Endothelial cell of umbilical vein (primary cell): ENCODE measurements around the gene LIME1. TPM values are rescaled to one million over a fixed set of nuclear protein-coding genes. Genes with fewer than 3 reads are reported as not detected.

Experiments used
- BruUV-seq: library from RNA; stranded (reverse); fragments of 400-500 nt; replicated peaks from 2 replicates; lab custom pipeline; 2021; lab: Mats Ljungman, UMichigan
- CTCF ChIA-PET: fragments of 300-600, 350-600 bp; sonication (Branson Sonifier 250); formaldehyde crosslinking; loops from one replicate; lab custom pipeline; 2021; ENCODE audit warnings: antibody characterized with exemption, inconsistent platforms; lab: Charles Lee
- POLR2A ChIA-PET: fragments of 300-600, 350-600 bp; sonication (Branson Sonifier 250); formaldehyde crosslinking; loops from one replicate; lab custom pipeline; 2021; ENCODE audit warnings: antibody characterized with exemption, inconsistent platforms; lab: Charles Lee
- DNase-seq: peaks from one replicate; pipeline ENCODE4 v3.0.0-alpha.2; 2011; ENCODE audit warnings: low read depth, low spot score
- FAIRE-seq: peaks from 2 replicates; lab custom pipeline; 2011; peaks lifted over from hg19 to GRCh38; lab: Jason Lieb, UNC
- H2AFZ ChIP-seq: 2 replicates; pipeline ENCODE4 v1.6.0; 2012; ENCODE audit warnings: low read depth, low read length, control low read depth, inconsistent platforms
- H3K27ac ChIP-seq: 2 replicates; pipeline ENCODE4 v1.5.1; 2011; ENCODE audit warnings: low read depth, mild to moderate bottlenecking, control low read depth, low read length, moderate library complexity; ENCODE audit not compliant: insufficient read depth
- H3K27me3 ChIP-seq, 2 experiments: 2 replicates each; pipeline versions ENCODE4 v1.6.0 to v1.6.1; 2011; ENCODE audit warnings: low read length in 2 of 2, mixed read lengths in 1 of 2; ENCODE audit not compliant: control insufficient read depth in 2 of 2, insufficient read depth in 2 of 2
- H3K36me3 ChIP-seq, 2 experiments: 2 replicates in 1 of 2; 3 replicates in 1 of 2; pipeline ENCODE4 v1.5.1; 2011; ENCODE audit warnings: low read length in 2 of 2, mild to moderate bottlenecking in 1 of 2, moderate library complexity in 1 of 2; ENCODE audit not compliant: control insufficient read depth in 2 of 2, insufficient read depth in 2 of 2; ENCODE audit errors: extremely low read depth in 1 of 2
- H3K4me1 ChIP-seq: 3 replicates; pipeline ENCODE4 v1.5.1; 2011; ENCODE audit warnings: mild to moderate bottlenecking, low read length; ENCODE audit not compliant: control insufficient read depth, insufficient read depth; ENCODE audit errors: extremely low read depth
- H3K4me2 ChIP-seq: 2 replicates; pipeline ENCODE4 v1.6.1; 2011; ENCODE audit warnings: low read length, control low read depth, mixed read lengths; ENCODE audit not compliant: insufficient read depth
- H3K4me3 ChIP-seq, 3 experiments: fragments of 200-600 bp in 1 of 3; sonication (generic), shearing (Covaris generic) in 1 of 3; replicated peaks in 1 of 3; 2 replicates each; pipeline ENCODE4 v1.5.1; 2011 to 2016; ENCODE audit warnings: control low read depth in 3 of 3, low read length in 3 of 3, mild to moderate bottlenecking in 2 of 3, inconsistent platforms in 1 of 3, low read depth in 1 of 3, moderate library complexity in 1 of 3; ENCODE audit not compliant: insufficient read depth in 1 of 3
- H3K79me2 ChIP-seq: 2 replicates; pipeline ENCODE4 v1.6.0; 2012; ENCODE audit warnings: low read length, inconsistent platforms; ENCODE audit not compliant: control insufficient read depth, insufficient read depth
- H3K9ac ChIP-seq: replicated peaks from 2 replicates; pipeline ENCODE3; 2011; ENCODE audit warnings: low read length, control low read depth; ENCODE audit not compliant: insufficient read depth; ENCODE audit errors: extremely low read depth
- H3K9me1 ChIP-seq: replicated peaks from 3 replicates; pipeline ENCODE4 v1.6.0; 2011; ENCODE audit warnings: mild to moderate bottlenecking, low read length; ENCODE audit not compliant: control insufficient read depth, insufficient read depth; ENCODE audit errors: extremely low read depth
- H3K9me3 ChIP-seq: replicated peaks from 2 replicates; pipeline ENCODE4 v1.5.1; 2012; ENCODE audit warnings: low read length, inconsistent platforms; ENCODE audit not compliant: control insufficient read depth, insufficient read depth
- H4K20me1 ChIP-seq: replicated peaks from 2 replicates; pipeline ENCODE3; 2011; ENCODE audit warnings: mild to moderate bottlenecking, low read length; ENCODE audit not compliant: control insufficient read depth, insufficient read depth; ENCODE audit errors: extremely low read depth
- EZH2 ChIP-seq: IDR thresholded peaks from 2 replicates; pipeline ENCODE4 v1.6.1; 2012; ENCODE audit warnings: borderline replicate concordance, low read depth, mild to moderate bottlenecking, moderate library complexity, low read length, inconsistent platforms; ENCODE audit not compliant: severe bottlenecking
- GATA2 ChIP-seq: IDR thresholded peaks from 2 replicates; pipeline ENCODE4 v1.7.0; 2011; ENCODE audit warnings: low read depth, mild to moderate bottlenecking, moderate library complexity, mixed read lengths, low read length; ENCODE audit not compliant: insufficient read length, insufficient read depth
- JUN ChIP-seq: IDR thresholded peaks from 2 replicates; pipeline ENCODE4 v1.6.1; 2011; ENCODE audit warnings: borderline replicate concordance, low read depth; ENCODE audit not compliant: insufficient read length, insufficient read depth
- MYC ChIP-seq: IDR thresholded peaks from one replicate; pipeline ENCODE4 v1.6.1; 2011; ENCODE audit warnings: mild to moderate bottlenecking, low read depth, low read length
- POLR2A ChIP-seq: IDR thresholded peaks from 2 replicates; pipeline ENCODE4 v1.6.1; 2012; ENCODE audit warnings: low read depth, mild to moderate bottlenecking, control low read depth, low read length
- POLR2AphosphoS5 ChIP-seq: IDR thresholded peaks from 2 replicates; pipeline ENCODE4 v1.6.1; 2012; ENCODE audit warnings: low read depth, mild to moderate bottlenecking, control low read depth, low read length, moderate library complexity; ENCODE audit not compliant: insufficient read depth
- dilution Hi-C: fragments of 300-500 bp; cut with MboI; formaldehyde crosslinking; loops from one replicate; pipeline ENCODE4 v1.15.0; 2019; ENCODE audit warnings: low sequenced_read_pairs; ENCODE audit not compliant: extremely low pct_ligation_motif_present
- intact Hi-C: fragments of 100-400 bp; cut with micrococcal nuclease; formaldehyde crosslinking; loops from one replicate; pipeline ENCODE4 v1.10.0; 2022
- polyA plus RNA-seq, 4 experiments: library from polyadenylated mRNA; depleted of rRNA in 3 of 4; stranded (reverse) in 3 of 4; unstranded in 1 of 4; fragments of >200 nt; gene quantifications; 2 replicates each; pipeline versions ENCODE4 v1.2.1 to v1.2.3, GENCODE V29; 2011 to 2012; ENCODE audit warnings: missing spikeins in 1 of 4
- total RNA-seq: library from RNA; stranded (reverse); gene quantifications from 2 replicates; pipeline ENCODE4 v1.2.3, GENCODE V29; 2021
- TF ChIP-seq, protein P1 (sequence below): IDR thresholded peaks from 2 replicates; pipeline ENCODE4 v1.6.1; 2011; ENCODE audit not compliant: insufficient read depth, insufficient read length
- TF ChIP-seq, protein P2 (sequence below), 2 donors: IDR thresholded peaks; 1 replicate in 1 of 2; 2 replicates in 1 of 2; pipeline ENCODE4 v1.5.1; 2011; ENCODE audit warnings: low read length in 2 of 2, mild to moderate bottlenecking in 2 of 2, moderate library complexity in 2 of 2, control low read depth in 1 of 2, inconsistent platforms in 1 of 2, low read depth in 1 of 2; ENCODE audit not compliant: insufficient read depth in 1 of 2; ENCODE audit errors: extremely low read depth in 1 of 2

LIME1 gene
- total and polyA plus RNA-seq, 2 donors (not counting 3 experiments of a cell fraction or from before 2014, with no cell fraction given): 10.7 to 12.2 TPM

DNA sequence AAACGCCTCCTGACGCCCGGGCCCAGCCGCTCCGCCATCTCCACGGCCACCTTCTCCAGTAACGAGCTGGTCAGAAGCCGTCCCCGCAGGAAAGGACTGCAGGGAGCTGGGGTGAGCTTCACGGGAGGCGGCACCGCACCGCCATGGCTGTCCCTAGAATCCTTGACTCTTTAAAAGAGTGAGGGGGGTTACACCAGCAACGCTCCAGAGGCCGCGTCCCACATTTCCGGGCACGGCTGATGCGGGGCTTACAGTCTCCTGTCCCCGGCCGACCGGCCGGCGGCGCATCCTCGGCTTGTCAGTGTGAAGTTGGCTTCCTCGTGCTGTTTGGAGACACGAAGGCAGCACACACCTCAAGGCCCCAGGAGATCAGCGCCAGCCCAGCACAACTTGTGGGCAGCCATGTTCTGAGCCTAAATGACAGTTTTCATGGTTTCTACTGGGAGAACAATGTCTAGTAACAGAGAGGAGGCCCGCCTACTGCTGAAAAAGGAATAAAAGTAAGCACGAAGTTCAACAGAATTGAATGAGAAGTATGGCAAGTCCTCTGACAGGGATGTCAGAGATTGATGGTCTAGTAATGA lies 33.5 kb downstream of the LIME1 start:
- no TSS peak for BruUV-seq
- Histone ChIP-seq H2AFZ (no peak overlapping the region), H3K27me3 (no peaks in the 10 kb centered on the region), H3K4me1 (peaks cover 6% of the 10 kb centered on the region), H3K4me3 (no peak overlapping the region), H3K27ac (no peak overlapping the region), H4K20me1 (no peaks in the 10 kb centered on the region), H3K36me3 (no peaks in the 10 kb centered on the region), H3K9ac (no peak overlapping the region), H3K9me3 (no peaks in the 10 kb centered on the region), H3K9me1 (no peaks in the 10 kb centered on the region), H3K79me2 (no peaks in the 10 kb centered on the region), H3K4me2 (no peak overlapping the region)
- dilution Hi-C loops: no loop called here
- intact Hi-C loops: no loop called here
- FAIRE-seq (no peak), DNase-seq (no peak)
- TF ChIP-seq, protein P1, sequence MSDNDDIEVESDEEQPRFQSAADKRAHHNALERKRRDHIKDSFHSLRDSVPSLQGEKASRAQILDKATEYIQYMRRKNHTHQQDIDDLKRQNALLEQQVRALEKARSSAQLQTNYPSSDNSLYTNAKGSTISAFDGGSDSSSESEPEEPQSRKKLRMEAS: no peak
- TF ChIP-seq POLR2A: no peak
- TF ChIP-seq, protein P2, sequence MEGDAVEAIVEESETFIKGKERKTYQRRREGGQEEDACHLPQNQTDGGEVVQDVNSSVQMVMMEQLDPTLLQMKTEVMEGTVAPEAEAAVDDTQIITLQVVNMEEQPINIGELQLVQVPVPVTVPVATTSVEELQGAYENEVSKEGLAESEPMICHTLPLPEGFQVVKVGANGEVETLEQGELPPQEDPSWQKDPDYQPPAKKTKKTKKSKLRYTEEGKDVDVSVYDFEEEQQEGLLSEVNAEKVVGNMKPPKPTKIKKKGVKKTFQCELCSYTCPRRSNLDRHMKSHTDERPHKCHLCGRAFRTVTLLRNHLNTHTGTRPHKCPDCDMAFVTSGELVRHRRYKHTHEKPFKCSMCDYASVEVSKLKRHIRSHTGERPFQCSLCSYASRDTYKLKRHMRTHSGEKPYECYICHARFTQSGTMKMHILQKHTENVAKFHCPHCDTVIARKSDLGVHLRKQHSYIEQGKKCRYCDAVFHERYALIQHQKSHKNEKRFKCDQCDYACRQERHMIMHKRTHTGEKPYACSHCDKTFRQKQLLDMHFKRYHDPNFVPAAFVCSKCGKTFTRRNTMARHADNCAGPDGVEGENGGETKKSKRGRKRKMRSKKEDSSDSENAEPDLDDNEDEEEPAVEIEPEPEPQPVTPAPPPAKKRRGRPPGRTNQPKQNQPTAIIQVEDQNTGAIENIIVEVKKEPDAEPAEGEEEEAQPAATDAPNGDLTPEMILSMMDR (IDR thresholded peaks at IDR 0.05; ENCODE audit: extremely low read depth in 1 of 2, insufficient read depth in 1 of 2, low read depth in 1 of 2, low read length in 2 of 2): no peak
- TF ChIP-seq MYC: no peak
- no peak for TF ChIP-seq EZH2
- TF ChIP-seq JUN: no peak
- TF ChIP-seq POLR2AphosphoS5: no peak
- no peak for TF ChIP-seq GATA2
- ChIA-PET CTCF (no interaction called here), POLR2A (no interaction called here)
